ENCODE measurements around the gene PCBP3.
"Not testable (repeated sequence)": the region's sequence is repeated elsewhere in the genome, so short reads cannot be mapped to it uniquely, and the experiment has no call there.

The PCBP3 gene

DNA sequence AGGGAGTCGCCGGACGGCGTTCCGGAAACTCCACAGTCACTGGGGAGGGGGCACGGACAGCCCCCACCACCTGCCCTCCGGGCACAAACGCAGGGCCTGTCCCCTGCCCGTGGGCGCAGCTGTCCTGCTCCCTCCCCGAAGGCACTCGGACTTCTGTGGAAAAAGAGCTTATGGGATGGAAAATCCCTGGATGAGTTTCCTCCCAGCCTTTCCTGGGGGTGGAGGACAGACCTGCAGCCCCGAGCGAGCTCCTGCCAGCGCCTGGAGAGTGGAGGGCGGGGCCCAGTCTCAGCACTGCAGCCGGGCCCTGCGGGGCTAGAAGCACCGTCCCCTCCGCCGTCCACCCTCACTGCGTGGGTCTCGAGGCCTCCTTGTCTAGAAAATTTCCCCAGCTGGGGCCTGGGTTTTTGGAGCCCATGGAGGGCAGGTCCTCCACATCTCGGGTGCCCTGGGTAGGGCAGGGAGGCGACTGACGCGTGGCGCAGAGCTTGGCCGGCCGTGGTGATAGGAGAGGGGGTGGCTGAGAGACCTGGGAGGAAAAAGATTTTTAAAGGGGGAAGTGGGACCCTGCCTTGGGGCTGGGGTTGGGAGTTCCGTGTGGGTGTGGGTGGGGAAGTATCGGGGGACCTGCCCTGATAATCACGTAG is 331.6 kb downstream of the PCBP3 start:
- H3K27me3 ChIP-seq (ENCODE audit: insufficient read depth, poor library complexity, severe bottlenecking) = peaks cover 33% of the 10 kb centered on the region
- no peak overlapping the region for H3K27ac ChIP-seq (replicated peaks)
- no peak overlapping the region for H3K4me3 ChIP-seq (replicated peaks; ENCODE audit: insufficient read depth, low read length)
- no peak for TF ChIP-seq GABPA (IDR thresholded peaks at IDR 0.05; ENCODE audit: low read depth)
- TF ChIP-seq, protein P1, sequence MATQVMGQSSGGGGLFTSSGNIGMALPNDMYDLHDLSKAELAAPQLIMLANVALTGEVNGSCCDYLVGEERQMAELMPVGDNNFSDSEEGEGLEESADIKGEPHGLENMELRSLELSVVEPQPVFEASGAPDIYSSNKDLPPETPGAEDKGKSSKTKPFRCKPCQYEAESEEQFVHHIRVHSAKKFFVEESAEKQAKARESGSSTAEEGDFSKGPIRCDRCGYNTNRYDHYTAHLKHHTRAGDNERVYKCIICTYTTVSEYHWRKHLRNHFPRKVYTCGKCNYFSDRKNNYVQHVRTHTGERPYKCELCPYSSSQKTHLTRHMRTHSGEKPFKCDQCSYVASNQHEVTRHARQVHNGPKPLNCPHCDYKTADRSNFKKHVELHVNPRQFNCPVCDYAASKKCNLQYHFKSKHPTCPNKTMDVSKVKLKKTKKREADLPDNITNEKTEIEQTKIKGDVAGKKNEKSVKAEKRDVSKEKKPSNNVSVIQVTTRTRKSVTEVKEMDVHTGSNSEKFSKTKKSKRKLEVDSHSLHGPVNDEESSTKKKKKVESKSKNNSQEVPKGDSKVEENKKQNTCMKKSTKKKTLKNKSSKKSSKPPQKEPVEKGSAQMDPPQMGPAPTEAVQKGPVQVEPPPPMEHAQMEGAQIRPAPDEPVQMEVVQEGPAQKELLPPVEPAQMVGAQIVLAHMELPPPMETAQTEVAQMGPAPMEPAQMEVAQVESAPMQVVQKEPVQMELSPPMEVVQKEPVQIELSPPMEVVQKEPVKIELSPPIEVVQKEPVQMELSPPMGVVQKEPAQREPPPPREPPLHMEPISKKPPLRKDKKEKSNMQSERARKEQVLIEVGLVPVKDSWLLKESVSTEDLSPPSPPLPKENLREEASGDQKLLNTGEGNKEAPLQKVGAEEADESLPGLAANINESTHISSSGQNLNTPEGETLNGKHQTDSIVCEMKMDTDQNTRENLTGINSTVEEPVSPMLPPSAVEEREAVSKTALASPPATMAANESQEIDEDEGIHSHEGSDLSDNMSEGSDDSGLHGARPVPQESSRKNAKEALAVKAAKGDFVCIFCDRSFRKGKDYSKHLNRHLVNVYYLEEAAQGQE (IDR thresholded peaks at IDR 0.05; ENCODE audit: insufficient replicate concordance, low read depth) = no peak
- TF ChIP-seq, protein P2, sequence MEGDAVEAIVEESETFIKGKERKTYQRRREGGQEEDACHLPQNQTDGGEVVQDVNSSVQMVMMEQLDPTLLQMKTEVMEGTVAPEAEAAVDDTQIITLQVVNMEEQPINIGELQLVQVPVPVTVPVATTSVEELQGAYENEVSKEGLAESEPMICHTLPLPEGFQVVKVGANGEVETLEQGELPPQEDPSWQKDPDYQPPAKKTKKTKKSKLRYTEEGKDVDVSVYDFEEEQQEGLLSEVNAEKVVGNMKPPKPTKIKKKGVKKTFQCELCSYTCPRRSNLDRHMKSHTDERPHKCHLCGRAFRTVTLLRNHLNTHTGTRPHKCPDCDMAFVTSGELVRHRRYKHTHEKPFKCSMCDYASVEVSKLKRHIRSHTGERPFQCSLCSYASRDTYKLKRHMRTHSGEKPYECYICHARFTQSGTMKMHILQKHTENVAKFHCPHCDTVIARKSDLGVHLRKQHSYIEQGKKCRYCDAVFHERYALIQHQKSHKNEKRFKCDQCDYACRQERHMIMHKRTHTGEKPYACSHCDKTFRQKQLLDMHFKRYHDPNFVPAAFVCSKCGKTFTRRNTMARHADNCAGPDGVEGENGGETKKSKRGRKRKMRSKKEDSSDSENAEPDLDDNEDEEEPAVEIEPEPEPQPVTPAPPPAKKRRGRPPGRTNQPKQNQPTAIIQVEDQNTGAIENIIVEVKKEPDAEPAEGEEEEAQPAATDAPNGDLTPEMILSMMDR (IDR thresholded peaks at IDR 0.05; ENCODE audit: insufficient read depth, low read length) = no peak
- DNase-seq (ENCODE audit: low read depth in 1 of 2, low spot score in 1 of 2) = no peak

DNA sequence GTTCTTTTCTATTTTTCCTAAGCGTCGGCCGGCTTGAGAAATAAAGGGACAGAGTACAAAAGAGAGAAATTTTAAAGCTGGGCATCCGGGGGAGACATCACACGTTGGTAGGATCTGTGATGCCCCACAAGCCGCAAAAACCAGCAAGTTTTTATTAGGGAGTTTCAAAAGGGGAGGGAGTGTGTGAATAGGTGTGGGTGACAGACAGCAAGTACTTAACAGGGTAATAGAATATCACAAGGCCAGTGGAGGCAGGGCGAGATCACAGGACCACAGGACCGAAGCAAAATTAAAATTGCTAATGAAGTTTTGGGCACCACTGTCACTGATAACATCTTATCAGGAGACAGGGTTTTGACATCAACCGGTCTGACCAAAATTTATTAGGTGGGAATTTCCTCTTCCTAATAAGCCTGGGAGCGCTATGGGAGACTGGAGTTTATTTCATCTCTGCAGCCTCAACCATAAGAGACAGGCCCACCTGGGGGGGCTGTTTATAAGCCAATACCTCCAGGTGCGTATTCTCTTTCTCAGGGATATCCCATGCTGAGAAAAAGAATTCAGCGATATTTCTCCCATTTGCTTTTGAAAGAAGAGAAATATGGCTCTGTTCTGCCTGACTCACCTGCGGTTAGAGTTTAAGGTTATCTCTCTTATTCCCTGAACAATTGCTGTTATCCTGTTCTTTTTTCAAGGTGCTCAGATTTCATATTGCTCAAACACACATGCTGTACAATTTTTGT is 332.3 kb downstream of the PCBP3 start:
- H3K4me3 ChIP-seq (replicated peaks; ENCODE audit: insufficient read depth, low read length); DNase-seq (ENCODE audit: low read depth in 1 of 2, low spot score in 1 of 2); H3K27ac ChIP-seq (replicated peaks): not testable (repeated sequence)
- H3K27me3 ChIP-seq (ENCODE audit: insufficient read depth, poor library complexity, severe bottlenecking) = peaks cover 33% of the 10 kb centered on the region

DNA sequence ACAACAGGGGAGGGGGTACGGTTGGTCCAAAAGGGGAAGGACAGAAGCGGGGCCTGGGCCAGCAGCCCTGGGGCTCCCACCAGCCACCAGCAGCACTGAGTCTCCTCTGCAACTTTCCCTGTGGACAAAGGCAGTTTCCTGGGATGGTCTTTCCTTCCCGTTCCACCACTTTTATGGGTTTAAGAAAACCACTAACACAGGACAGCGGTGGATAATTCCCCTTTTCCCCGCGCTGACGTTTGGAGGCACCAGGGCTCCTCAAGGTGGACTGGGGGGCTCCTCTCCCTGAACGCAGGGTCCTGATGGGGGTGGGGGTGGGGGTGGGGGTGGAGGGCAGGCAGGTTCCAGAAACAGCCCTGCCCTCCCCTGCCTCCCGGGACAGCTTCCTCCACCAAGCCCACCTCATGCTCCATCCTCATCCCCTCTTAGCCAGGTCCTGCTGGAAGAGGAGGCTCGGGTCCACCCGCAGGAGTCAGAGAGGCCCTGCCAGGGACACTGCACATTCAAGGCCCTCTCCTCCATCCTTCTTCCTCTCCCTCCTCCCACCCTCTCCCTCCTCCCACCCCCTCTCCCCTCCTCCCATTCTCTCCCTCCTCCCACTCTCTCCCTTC is 333.3 kb downstream of the PCBP3 start:
- TF ChIP-seq, protein P2 (IDR thresholded peaks at IDR 0.05; ENCODE audit: insufficient read depth, low read length) = no peak
- TF ChIP-seq, protein P1 (IDR thresholded peaks at IDR 0.05; ENCODE audit: insufficient replicate concordance, low read depth) = no peak
- TF ChIP-seq GABPA (IDR thresholded peaks at IDR 0.05; ENCODE audit: low read depth) = no peak
- TF ChIP-seq POLR2AphosphoS5 (IDR thresholded peaks at IDR 0.05; ENCODE audit: low read depth) = no peak
- TF ChIP-seq SPI1 (IDR thresholded peaks at IDR 0.05; ENCODE audit: borderline replicate concordance, low read depth) = no peak
- Histone ChIP-seq H3K27me3 (ENCODE audit: insufficient read depth, poor library complexity, severe bottlenecking) (peaks cover 38% of the 10 kb centered on the region), H3K27ac (replicated peaks) (no peak overlapping the region), H3K4me3 (replicated peaks; ENCODE audit: insufficient read depth, low read length) (no peak overlapping the region)
- DNase-seq (ENCODE audit: low read depth in 1 of 2, low spot score in 1 of 2) = no peak

DNA sequence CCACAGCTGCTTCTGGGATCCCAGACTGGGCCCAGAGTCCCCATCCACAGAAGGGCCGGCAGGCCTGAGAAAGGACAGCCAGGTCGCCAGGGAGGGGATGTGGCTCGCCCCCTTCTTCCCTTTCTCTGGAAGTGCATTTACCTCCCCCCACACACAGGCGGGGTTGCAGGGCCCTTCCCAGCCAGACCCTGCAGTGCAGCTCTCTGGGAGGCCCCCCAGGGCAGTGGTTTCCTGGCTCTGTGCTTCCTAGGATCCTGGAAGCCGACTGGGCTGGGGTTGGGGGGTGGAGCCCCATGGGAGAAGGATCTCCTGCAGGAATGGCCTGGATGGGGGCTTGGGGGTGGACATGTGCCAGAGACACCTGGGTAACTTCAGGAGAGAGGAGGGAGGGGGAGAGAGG is 333.9 kb downstream of the PCBP3 start:
- DNase-seq (ENCODE audit: low read depth in 1 of 2, low spot score in 1 of 2) = no peak
- no peak for TF ChIP-seq SPI1 (IDR thresholded peaks at IDR 0.05; ENCODE audit: borderline replicate concordance, low read depth)
- TF ChIP-seq GABPA (IDR thresholded peaks at IDR 0.05; ENCODE audit: low read depth) = no peak
- TF ChIP-seq, protein P1 (IDR thresholded peaks at IDR 0.05; ENCODE audit: insufficient replicate concordance, low read depth) = no peak
- TF ChIP-seq POLR2AphosphoS5 (IDR thresholded peaks at IDR 0.05; ENCODE audit: low read depth) = no peak
- TF ChIP-seq, protein P2 (IDR thresholded peaks at IDR 0.05; ENCODE audit: insufficient read depth, low read length) = no peak
- H3K27me3 ChIP-seq (ENCODE audit: insufficient read depth, poor library complexity, severe bottlenecking) = peaks cover 38% of the 10 kb centered on the region
- no peak overlapping the region for H3K4me3 ChIP-seq (replicated peaks; ENCODE audit: insufficient read depth, low read length)
- H3K27ac ChIP-seq (replicated peaks) = no peak overlapping the region
